ENCODE results near the gene NUP210L. TPM values are rescaled to one million over a fixed set of nuclear protein-coding genes. Genes with fewer than 3 reads are reported as not detected.
"Not testable (repeated sequence)": the region's sequence is repeated elsewhere in the genome, so short reads cannot be mapped to it uniquely, and the experiment has no call there.

Gene NUP210L
- total RNA-seq, 1 donor from 2014 or later: 0.06 TPM

DNA sequence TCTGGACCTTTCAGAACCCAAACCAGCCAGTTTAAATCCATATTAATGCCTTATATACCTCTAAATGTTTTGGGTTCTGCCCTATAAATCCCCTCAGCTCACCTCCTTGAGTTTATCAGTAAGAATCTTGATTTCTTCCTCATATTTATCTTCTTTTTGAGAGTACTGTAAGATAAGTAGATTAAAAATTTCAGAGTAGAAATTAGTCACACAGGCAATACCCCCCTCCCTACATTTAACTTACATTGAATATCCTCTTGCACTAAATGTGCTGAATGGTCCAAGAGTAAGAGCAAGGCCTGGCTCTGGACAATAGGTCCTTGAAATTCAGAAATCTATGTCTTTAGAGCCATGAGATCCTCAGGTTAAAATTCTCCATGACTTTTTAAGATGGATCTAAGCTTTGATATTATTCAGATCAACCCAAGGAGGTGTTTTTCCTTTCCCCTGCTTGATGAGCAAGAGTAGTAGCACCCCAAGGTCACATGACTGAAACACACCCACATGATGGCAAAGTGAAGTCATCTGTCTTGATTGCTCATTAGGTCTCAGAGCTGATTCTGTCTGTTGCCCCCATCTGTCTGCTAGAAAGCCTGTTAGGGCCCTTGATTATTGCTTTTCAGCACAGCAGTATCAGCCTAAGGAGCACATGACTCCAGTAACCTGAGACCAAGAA lies 15.8 kb upstream of the NUP210L start:
- no peak for DNase-seq (ENCODE audit: low spot score)

GRCh38 chr1:154167461-154167860 lies 12.6 kb upstream of the NUP210L start:
- no peak for DNase-seq (ENCODE audit: low spot score)

DNA sequence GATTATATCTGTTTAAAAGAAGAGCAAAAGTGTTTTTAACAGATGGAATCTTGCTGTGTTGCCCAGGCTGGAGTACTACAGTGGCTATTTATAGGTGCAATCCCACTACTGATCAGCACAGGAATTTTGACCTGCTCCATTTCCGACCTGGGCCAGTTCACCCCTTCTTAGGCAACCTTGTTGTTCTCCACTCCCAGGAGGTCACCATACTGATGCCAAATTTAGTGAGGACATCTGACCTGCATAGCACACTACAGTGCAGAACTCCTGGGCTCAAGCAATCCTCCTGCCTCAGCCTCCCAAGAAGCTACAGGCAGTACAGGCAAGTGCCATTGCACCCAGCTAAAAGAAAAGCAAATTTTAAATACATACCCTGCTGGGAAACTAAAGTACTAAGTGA lies 11.3 kb upstream of the NUP210L start:
- DNase-seq (ENCODE audit: low spot score): no peak

- DNase-seq (ENCODE audit: low spot score): no peak
Measured at GRCh38 chr1:154159554-154159953, 4.7 kb upstream of the NUP210L start.

- no peak for DNase-seq (ENCODE audit: low spot score)
Measured at GRCh38 chr1:154158307-154159125, 3.6 kb upstream of the NUP210L start.

- peak; percentile 36 for DNase-seq (ENCODE audit: low spot score)
Measured at GRCh38 chr1:154157520-154158306, 2.8 kb upstream of the NUP210L start.

DNA sequence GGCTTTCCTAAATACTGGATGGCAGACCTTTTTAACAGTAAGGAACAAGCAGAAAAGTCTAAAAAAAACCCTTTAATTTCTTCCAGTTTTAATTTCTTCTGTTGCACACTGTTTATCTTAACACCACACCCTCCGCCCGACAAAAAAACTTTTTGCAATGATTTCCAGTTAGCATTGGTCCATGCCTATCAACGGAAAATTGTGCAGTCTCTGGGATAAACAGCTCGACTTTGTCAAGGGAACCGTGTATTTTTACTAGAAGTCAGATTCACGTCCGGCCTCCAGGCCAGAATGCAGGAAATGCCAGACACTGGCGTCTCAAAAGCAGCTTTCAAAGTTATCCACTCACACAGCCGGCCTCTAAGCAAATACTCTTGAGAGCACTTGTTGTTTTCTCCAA lies 378 bp upstream of the NUP210L start:
- peak; percentile 22 for DNase-seq (ENCODE audit: low spot score)

DNA sequence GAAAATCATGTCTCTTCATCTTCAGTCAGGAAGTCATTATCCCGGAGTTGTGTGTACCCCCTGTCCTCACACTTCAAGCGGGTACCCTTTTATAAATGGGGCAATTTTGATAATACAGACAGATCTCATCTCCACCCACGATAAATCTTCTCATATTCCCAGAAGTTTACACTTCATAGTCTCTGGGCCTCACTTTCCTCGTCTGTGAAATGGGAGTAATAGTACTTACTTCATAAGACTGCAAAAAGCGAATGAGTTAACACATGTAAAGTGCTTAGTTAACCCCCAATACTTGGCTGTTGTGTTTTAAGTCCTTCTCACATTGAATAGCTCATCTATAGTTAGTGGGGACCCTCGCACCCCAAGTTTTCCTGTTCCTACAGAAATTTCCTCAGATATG lies 820 bp downstream of the NUP210L start:
- DNase-seq (ENCODE audit: low spot score): no peak

DNA sequence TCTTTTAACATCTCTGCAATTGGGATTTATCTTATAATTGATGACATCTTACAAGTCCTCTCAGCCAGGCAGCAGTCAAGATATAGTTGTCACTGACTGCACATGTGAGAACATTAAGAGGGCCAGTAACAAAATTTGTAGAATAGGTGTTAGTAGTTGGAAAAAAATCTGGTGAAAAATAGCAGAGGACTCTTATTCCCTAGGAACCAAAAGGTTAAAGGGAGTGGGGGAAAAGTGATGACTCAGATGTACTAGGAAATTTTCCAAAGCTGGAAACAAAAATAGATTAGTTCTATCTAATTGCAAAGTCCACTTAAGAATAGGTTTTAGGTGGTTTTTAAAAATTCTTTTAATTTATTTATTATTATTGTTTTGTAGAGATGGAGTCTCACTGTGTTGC lies 3.6 kb downstream of the NUP210L start:
- no peak for DNase-seq (ENCODE audit: low spot score)

GRCh38 chr1:154148807-154149206 lies 6.1 kb downstream of the NUP210L start:
- no peak for DNase-seq (ENCODE audit: low spot score)

GRCh38 chr1:154147505-154147904 lies 7.4 kb downstream of the NUP210L start:
- not testable (repeated sequence) for DNase-seq (ENCODE audit: low spot score)

GRCh38 chr1:154145986-154146385 lies 8.9 kb downstream of the NUP210L start:
- DNase-seq (ENCODE audit: low spot score): no peak

DNA sequence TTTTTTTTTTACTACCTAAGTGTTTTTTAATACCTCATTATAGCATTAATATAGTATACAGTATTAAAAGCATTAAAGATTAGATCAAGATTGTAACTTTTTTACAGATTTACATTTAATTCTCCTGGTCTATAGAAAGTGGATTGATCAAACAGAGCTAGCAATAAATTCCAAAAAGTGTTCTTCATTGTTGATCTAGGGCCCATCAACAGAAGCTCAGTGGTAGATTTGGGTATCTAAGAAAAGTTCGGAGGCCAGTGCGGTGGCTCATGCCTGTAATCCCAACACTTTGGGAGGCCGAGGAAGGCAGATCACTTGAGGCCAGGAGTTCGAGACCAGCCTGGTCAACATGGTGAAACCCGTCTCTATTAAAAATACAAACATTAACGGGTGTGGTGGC lies 12.5 kb downstream of the NUP210L start:
- no peak for DNase-seq (ENCODE audit: low spot score)

DNA sequence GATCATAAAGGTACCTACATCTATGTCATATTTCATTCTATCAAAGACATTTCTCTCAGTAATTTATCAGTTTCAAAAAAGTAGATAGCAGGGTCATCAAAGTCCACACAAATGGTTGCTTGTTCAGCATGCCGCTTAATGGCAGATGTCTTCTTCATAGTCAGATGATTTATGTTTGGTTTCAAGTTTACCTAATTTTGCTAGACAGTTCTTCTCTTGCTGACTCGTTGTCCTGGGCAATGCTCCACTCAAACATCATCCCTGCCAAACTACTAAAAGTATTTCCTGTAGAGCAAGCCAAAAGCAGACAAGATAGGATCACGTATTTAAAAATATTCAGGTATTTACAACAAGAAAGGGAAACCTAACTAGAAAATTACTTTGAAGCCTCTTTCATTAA lies 13.6 kb downstream of the NUP210L start:
- no peak for DNase-seq (ENCODE audit: low spot score)

GRCh38 chr1:154137888-154138287 lies 17.0 kb downstream of the NUP210L start:
- no peak for DNase-seq (ENCODE audit: low spot score)

DNA sequence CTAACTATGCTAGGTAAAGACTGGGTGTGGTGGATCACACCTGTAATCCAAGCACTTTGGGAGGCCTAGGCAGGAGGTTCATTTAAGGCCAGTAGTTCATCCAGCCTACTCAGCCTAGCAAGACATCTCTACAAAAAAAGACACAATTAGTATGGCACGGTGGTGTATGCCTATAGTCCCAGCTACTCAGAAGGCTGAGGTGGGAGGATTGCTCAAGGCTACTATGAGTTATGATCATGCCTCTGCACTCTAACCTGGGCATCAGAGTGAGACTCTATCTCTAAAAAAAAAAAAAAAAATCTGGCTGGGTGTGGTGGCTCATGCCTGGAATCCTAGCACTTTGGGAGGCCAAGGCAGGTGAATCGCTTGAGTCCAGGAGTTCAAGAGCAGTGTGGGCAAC lies 21.6 kb downstream of the NUP210L start:
- DNase-seq (ENCODE audit: low spot score): no peak

- no peak for DNase-seq (ENCODE audit: low spot score)
Measured at GRCh38 chr1:154129391-154129970, 25.4 kb downstream of the NUP210L start.

DNA sequence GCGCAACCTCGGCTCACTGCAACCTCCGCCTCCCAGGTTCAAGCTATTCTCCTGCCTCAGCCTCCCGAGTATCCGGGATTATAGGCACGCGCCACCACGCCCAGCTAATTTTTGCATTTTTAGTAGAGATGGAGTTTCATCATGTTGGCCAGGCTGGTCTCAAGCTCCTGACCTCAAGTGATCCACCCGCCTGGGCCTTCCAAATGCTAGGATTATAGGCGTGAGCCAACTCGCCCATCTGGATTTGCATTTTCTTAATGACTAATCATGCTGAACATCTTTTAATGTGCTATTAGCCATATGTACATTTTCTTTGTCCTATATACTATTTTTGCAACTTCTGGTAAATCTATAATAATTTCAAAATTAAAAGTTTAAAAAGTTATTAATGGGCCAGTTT lies 31.7 kb downstream of the NUP210L start:
- not testable (repeated sequence) for DNase-seq (ENCODE audit: low spot score)

DNA sequence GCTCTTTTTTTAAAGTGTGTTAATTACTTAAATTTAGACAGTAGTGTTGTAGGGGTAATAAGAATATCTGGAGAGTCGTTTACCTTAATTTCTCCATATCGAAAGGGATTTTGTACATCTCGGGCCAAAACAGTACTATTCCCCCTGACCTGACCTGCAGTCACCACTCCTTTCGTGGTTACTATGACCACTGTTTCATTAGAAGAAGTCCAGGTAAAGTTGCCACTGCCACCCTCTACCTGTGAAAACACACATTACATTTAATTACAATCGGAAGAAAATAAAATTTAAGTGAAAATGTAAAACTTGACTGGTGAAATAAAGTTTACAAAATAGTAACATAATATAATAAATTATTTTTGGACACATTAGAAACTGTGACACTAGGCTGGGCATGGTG lies 37.2 kb downstream of the NUP210L start:
- no peak for DNase-seq (ENCODE audit: low spot score)

DNA sequence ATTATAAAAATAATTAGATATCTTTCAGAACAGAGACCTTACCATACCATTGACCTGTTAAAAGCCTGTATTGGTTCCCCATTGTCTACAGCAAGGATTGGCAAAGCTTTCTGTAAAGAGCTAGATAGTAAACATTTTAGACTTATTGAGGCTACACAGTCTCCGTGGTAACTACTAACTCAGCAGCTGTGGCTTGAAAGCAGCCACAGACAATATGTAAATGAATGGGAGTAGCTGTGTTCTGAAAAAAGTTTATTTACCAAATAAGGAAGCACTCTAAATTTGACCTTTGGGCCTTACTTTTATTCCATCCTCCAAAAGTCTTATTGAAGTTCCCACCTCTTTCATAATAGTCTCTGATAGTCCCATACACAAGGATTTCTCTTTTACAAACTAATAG lies 39.7 kb downstream of the NUP210L start:
- DNase-seq (ENCODE audit: low spot score): no peak

- DNase-seq (ENCODE audit: low spot score): no peak
Measured at GRCh38 chr1:154104433-154105082, 50.3 kb downstream of the NUP210L start.

DNA sequence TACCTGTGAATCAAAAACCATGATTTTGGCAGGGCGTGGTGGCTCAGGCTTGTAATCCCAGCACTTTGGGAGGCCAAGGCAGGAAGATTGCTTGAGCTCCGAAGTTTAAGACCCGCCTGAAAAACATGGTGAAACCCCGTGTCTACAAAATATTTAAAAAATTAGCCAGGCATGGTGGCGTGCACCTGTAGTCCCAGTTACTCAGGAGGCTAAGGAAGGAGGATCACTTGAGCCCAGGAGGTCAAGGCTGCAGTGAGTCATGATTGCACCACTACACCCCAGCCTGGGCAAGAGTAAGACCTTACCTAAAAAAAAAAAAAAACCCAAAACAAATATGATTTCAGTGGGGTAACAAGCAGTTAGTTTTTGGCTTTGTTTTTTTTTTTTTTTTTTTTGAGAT lies 54.7 kb downstream of the NUP210L start:
- DNase-seq (ENCODE audit: low spot score): not testable (repeated sequence)
